Osteocyte (in vitro differentiated cells): ENCODE data around the gene NXPH3. TPM values are rescaled to one million over a fixed set of nuclear protein-coding genes. Genes with fewer than 3 reads are reported as not detected.

ENCODE experiments used
- DNase-seq: peaks from one replicate; pipeline ENCODE4 v3.0.0; 2021; ENCODE audit warnings: mixed read lengths; ENCODE audit not compliant: unreplicated experiment; ENCODE audit errors: extremely low spot score
- H3K27ac Mint-ChIP-seq: one replicate; pipeline ENCODE4 v1.8.0; 2021; ENCODE audit warnings: mild to moderate bottlenecking, mixed read lengths; ENCODE audit not compliant: unreplicated experiment
- H3K27me3 Mint-ChIP-seq: one replicate; pipeline ENCODE4 v1.8.0; 2021; ENCODE audit warnings: mixed read lengths; ENCODE audit not compliant: unreplicated experiment
- H3K36me3 Mint-ChIP-seq: one replicate; pipeline ENCODE4 v1.8.0; 2021; ENCODE audit warnings: mixed read lengths; ENCODE audit not compliant: unreplicated experiment
- H3K4me1 Mint-ChIP-seq: one replicate; pipeline ENCODE4 v1.8.0; 2021; ENCODE audit warnings: mixed read lengths; ENCODE audit not compliant: unreplicated experiment
- H3K4me3 Mint-ChIP-seq: one replicate; pipeline ENCODE4 v1.8.0; 2021; ENCODE audit warnings: mild to moderate bottlenecking, moderate library complexity, mixed read lengths; ENCODE audit not compliant: unreplicated experiment
- H3K9me3 Mint-ChIP-seq: one replicate; pipeline ENCODE4 v1.8.0; 2021; ENCODE audit warnings: mixed read lengths; ENCODE audit not compliant: unreplicated experiment
- total RNA-seq: library from RNA; stranded (reverse); gene quantifications from 2 replicates; pipeline ENCODE4 v1.2.1, GENCODE V29; 2021
- TF ChIP-seq, protein P1 (sequence below): fragments of 200-600 bp; sonication (generic); IDR thresholded peaks from 2 replicates; pipeline ENCODE4 v1.5.0; 2021; ENCODE audit warnings: antibody characterized with exemption, mild to moderate bottlenecking, moderate library complexity

Gene NXPH3
- total RNA-seq, 1 donor from 2014 or later, result 1.6 TPM

DNA sequence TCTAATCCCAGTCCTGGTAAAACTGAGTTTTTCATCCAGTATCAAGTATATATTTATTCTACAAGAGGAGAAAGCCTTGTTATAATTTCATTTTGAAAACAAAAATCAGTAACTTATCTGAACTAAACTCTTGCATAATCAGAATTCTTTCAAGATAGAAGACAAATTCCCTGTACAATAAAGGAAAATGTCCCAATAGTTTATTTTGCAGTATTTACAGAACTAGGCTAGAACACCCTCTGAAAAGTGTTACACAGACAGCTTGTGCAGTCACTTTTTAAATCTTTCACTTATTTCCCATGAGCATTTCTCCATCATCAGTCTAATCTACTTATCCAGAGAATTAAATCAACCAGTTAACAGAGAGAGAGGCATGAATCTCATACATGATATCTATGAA, 53.8 kb downstream of the NXPH3 start:
- peaks cover 33% of the 10 kb centered on the region for H3K4me1 Mint-ChIP-seq
- no peaks in the 10 kb centered on the region for H3K27me3 Mint-ChIP-seq
- H3K27ac Mint-ChIP-seq, result no peak overlapping the region

DNA sequence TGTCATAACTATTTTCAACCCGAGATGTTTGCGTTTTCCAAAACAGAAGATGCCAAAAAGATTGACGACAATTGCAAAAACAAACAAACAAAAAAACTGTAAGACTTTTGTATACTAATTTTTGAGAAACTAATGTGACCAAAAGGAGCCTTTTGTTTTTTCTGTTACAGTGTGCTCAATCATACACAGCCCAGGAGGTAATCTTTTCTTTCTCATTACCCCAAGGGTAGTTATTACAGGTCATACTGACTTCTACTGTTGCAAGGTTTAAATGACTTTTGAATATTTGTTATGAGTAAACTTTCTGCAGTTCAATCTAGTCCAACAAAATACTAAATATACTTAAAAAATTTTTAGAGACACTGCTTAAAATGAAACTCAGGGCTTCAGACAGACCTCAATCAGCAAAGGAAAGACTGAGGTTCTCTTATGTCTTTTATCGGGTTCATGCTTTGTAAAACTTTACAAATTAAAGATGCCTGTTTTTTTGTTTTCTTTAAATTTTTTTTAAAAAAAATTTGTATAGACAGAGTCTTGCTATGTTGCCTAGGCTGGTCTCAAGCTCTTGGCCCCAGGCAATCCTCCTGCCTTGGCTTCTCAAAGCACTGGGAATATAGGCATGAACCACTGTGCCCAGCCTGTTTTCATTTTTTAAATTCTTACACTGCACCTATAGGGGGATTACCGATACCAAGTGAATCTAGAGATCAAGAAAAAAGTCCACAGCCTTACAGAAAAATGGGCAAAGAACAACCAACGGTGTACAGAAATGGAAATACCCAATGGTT, 54.6 kb downstream of the NXPH3 start:
- Mint-ChIP-seq H3K4me3 (no peak overlapping the region), H3K27ac (no peak overlapping the region), H3K27me3 (no peaks in the 10 kb centered on the region), H3K9me3 (no peaks in the 10 kb centered on the region), H3K36me3 (peaks cover 9% of the 10 kb centered on the region), H3K4me1 (peaks cover 42% of the 10 kb centered on the region)
- TF ChIP-seq, protein P1, sequence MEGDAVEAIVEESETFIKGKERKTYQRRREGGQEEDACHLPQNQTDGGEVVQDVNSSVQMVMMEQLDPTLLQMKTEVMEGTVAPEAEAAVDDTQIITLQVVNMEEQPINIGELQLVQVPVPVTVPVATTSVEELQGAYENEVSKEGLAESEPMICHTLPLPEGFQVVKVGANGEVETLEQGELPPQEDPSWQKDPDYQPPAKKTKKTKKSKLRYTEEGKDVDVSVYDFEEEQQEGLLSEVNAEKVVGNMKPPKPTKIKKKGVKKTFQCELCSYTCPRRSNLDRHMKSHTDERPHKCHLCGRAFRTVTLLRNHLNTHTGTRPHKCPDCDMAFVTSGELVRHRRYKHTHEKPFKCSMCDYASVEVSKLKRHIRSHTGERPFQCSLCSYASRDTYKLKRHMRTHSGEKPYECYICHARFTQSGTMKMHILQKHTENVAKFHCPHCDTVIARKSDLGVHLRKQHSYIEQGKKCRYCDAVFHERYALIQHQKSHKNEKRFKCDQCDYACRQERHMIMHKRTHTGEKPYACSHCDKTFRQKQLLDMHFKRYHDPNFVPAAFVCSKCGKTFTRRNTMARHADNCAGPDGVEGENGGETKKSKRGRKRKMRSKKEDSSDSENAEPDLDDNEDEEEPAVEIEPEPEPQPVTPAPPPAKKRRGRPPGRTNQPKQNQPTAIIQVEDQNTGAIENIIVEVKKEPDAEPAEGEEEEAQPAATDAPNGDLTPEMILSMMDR, result no peak
- DNase-seq, result no peak

More for the DNA sequence above, 53.8 kb downstream of the NXPH3 start:
- H3K4me3 Mint-ChIP-seq, result no peak overlapping the region
- TF ChIP-seq, protein P1, result no peak
- peaks cover 5% of the 10 kb centered on the region for H3K36me3 Mint-ChIP-seq
- no peaks in the 10 kb centered on the region for H3K9me3 Mint-ChIP-seq
- no peak for DNase-seq

DNA sequence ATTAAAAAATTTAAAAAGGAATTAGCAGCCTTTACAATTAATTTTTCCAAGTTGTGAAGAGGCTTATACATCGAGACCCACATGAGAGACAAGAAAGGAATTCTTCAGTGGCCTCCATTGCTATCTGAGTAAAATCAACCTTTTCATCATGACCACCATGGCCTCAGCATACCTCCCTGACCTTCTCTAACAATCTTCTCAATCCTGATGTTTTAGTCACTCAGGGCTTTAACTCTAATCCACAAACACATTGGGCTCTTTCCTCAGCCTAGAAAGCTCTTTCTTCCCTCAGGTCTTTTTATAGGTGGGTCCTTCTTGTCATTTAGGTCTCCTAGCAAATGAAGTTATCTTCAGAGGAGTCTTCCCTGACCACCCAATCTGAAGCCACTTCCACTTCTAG, 55.8 kb downstream of the NXPH3 start:
- no peaks in the 10 kb centered on the region for H3K9me3 Mint-ChIP-seq
- H3K36me3 Mint-ChIP-seq, result peaks cover 9% of the 10 kb centered on the region
- TF ChIP-seq, protein P1, result no peak
- H3K4me1 Mint-ChIP-seq, result peaks cover 51% of the 10 kb centered on the region
- no peak overlapping the region for H3K4me3 Mint-ChIP-seq
- no peak for DNase-seq
- H3K27me3 Mint-ChIP-seq, result no peaks in the 10 kb centered on the region
- no peak overlapping the region for H3K27ac Mint-ChIP-seq

Other genes starting within 250 kb of the NXPH3 start
- gene ZNF652, start 213.6 kb upstream of the NXPH3 start, total RNA-seq, result 37.4 and 38.7 TPM in 2 replicates
- gene PHB1, start 161.0 kb upstream of the NXPH3 start, total RNA-seq, result 128 and 131 TPM in 2 replicates
- 2.8 and 3.6 TPM in 2 replicates for gene NGFR, start 80.6 kb upstream of the NXPH3 start, total RNA-seq
- 63.9 and 68.6 TPM in 2 replicates for gene SPOP, start 102.2 kb downstream of the NXPH3 start, total RNA-seq
- gene SLC35B1, start 132.1 kb downstream of the NXPH3 start, total RNA-seq, result 60.0 and 62.0 TPM in 2 replicates
- 2.7 TPM in 2 replicates for gene FAM117A, start 188.3 kb downstream of the NXPH3 start, total RNA-seq
- gene KAT7, start 212.8 kb downstream of the NXPH3 start, total RNA-seq, result 50.5 and 58.0 TPM in 2 replicates